Large intestine (tissue), 3 donors: ENCODE measurements around the gene PEX14. TPM values are rescaled to one million over a fixed set of nuclear protein-coding genes. Genes with fewer than 3 reads are reported as not detected.

Experiments used
- DNase-seq, 2 donors: peaks; one replicate each; pipeline versions ENCODE4 v3.0.0 to v3.0.0-alpha.2; 2013
- H3K27ac ChIP-seq: one replicate; pipeline ENCODE4 v1.5.1; 2013; ENCODE audit warnings: low read length
- H3K27me3 ChIP-seq: 2 replicates; pipeline ENCODE4 v1.6.1; 2013; ENCODE audit warnings: low read length; ENCODE audit not compliant: control insufficient read depth, insufficient read depth
- H3K36me3 ChIP-seq: 2 replicates; pipeline ENCODE4 v1.6.1; 2013; ENCODE audit warnings: low read length; ENCODE audit not compliant: control insufficient read depth, insufficient read depth
- H3K4me1 ChIP-seq: one replicate; pipeline ENCODE4 v1.6.1; 2013; ENCODE audit warnings: low read length; ENCODE audit not compliant: control insufficient read depth, insufficient read depth
- H3K4me3 ChIP-seq: one replicate; pipeline ENCODE4 v1.5.1; 2013; ENCODE audit warnings: low read length
- H3K9me3 ChIP-seq: one replicate; pipeline ENCODE4 v1.6.1; 2013; ENCODE audit warnings: mild to moderate bottlenecking, low read depth, low read length, moderate library complexity; ENCODE audit not compliant: control insufficient read depth
- WGBS: methylation state at CpG from one replicate; pipeline ENCODE4 v1.1.5; 2013; ENCODE audit warnings: low lambda C conversion rate; ENCODE audit not compliant: insufficient coverage; 5-methylcytosine and 5-hydroxymethylcytosine counted together
- polyA plus RNA-seq: library from polyadenylated mRNA; unstranded; fragments of 120-200 nt; gene quantifications from one replicate; pipeline ENCODE4 v1.2.1, GENCODE V29; 2013

The PEX14 gene
- polyA plus RNA-seq, 1 donor = 25.8 TPM

DNA sequence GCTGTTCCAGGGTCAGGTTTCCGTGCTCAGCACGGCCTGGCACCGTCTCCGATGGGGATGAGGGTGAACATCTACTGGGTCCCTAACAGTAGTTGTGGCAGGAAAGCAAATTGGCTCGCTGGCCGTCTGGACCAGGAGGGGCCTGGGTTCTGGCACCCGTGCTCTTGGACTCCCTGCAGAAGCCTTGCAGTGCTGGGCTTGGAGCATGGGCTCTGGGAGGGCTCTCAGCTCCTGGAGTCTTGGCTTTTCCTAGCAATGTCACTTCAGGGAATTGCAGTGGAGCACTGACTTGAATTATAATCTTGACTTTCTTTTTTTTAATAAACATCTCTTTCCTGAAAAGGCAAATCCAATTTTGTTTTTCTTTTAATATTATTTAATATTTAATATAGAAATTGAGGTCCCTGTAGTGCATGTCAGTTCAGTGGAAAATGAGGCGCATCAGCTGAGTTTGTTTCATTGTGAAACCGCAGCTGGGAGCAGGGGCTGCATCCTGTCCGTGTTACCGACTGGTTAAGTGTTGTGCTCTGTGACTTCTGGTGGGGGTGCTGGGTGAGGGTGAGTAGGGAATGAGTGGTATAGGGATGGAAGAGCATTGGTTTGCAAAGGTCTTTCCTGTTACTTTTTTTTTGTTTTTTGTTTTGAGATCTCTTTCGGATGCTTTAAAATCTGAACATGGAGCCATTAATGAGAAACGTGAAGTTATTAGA, 64.1 kb downstream of the PEX14 start:
- Histone ChIP-seq H3K4me3 (no peak overlapping the region), H3K36me3 (peaks cover 22% of the 10 kb centered on the region), H3K27ac (no peak overlapping the region), H3K9me3 (peaks cover 2% of the 10 kb centered on the region), H3K4me1 (no peaks in the 10 kb centered on the region), H3K27me3 (no peaks in the 10 kb centered on the region)
- 67% methylated on average over 1 of the region's 13 CpGs for WGBS
- no peak for DNase-seq

- peaks cover 24% of the 10 kb centered on the region for H3K36me3 ChIP-seq
- WGBS = no CpG with 5 or more reads among the region's 4 CpGs
- no peaks in the 10 kb centered on the region for H3K4me1 ChIP-seq
- no peaks in the 10 kb centered on the region for H3K27me3 ChIP-seq
- DNase-seq = no peak
- no peak overlapping the region for H3K4me3 ChIP-seq
- H3K9me3 ChIP-seq = peaks cover 2% of the 10 kb centered on the region
- H3K27ac ChIP-seq = no peak overlapping the region
Measured at GRCh38 chr1:10539411-10540043, 64.8 kb downstream of the PEX14 start.

DNA sequence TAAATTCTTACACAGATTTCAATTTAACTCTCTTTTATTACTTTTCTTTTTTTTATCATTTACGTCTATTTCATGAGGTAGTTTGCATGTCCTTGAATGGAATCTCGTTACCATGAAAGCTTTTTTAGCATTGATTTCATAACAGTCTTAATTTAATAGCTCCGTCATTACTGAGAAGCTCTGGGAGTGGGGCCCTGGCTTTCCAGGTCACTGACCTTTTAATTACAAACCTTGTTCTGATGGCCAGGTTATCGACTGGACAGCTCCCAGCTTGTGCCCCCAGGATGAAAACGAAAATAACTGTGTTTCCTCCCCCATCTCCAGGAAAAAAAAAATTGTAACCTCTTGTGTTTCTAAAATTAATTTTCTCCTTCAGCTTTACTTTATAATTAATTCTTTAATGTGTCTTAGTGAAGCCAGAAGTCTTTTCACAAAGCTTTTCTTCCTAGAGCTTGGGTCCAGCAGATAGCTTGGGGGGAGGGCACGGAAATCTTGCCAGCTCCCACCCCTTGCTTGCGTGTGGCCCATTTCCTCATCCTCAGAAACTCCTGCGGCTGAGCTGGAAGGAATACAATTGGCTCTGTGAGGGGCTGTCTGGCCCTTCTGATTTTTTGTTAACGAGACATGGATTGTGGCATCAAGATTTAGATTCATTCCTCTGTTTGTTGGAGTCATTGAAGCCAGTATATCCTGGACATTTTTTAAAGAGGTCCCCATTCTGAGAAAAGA, 65.7 kb downstream of the PEX14 start:
- Histone ChIP-seq H3K27me3 (no peaks in the 10 kb centered on the region), H3K9me3 (peaks cover 2% of the 10 kb centered on the region)

GRCh38 chr1:10541286-10541685, 66.5 kb downstream of the PEX14 start:
- H3K36me3 ChIP-seq = peaks cover 22% of the 10 kb centered on the region
- no peaks in the 10 kb centered on the region for H3K4me1 ChIP-seq
- H3K27ac ChIP-seq = no peak overlapping the region
- H3K4me3 ChIP-seq = no peak overlapping the region
- no peaks in the 10 kb centered on the region for H3K27me3 ChIP-seq
- DNase-seq = no peak
- peaks cover 2% of the 10 kb centered on the region for H3K9me3 ChIP-seq
- no CpG with 5 or more reads among the region's 17 CpGs for WGBS

More for the DNA sequence above, 65.7 kb downstream of the PEX14 start:
- WGBS = 63% methylated on average over 3 of the region's 9 CpGs
- H3K4me3 ChIP-seq = no peak overlapping the region
- no peak overlapping the region for H3K27ac ChIP-seq
- H3K36me3 ChIP-seq = peaks cover 24% of the 10 kb centered on the region
- DNase-seq = no peak
- H3K4me1 ChIP-seq = no peaks in the 10 kb centered on the region

DNA sequence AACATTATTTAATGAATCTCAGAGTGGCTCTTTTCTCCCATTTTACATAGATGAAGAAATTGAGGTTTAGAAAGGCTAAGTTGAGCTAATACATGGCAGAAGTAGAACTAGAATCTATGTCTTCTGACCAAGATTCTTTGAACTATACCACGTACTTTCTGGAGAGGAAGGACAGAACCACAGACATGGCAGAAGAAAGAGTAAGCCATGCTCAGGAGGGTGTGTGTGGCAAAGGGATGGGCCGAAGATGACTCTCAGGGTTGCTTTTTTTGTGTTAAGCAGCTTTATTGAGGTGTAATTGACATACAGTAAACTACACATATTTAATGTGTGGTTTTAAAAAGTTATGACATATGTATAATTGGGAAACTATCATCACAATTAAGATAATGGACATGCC, 69.5 kb downstream of the PEX14 start:
- H3K27ac ChIP-seq = no peak overlapping the region
- H3K9me3 ChIP-seq = peaks cover 2% of the 10 kb centered on the region
- H3K4me1 ChIP-seq = no peaks in the 10 kb centered on the region
- H3K27me3 ChIP-seq = no peaks in the 10 kb centered on the region
- H3K36me3 ChIP-seq = peaks cover 14% of the 10 kb centered on the region
- no peak overlapping the region for H3K4me3 ChIP-seq
- DNase-seq = no peak
- WGBS = no CpG with 5 or more reads among the region's 2 CpGs

DNA sequence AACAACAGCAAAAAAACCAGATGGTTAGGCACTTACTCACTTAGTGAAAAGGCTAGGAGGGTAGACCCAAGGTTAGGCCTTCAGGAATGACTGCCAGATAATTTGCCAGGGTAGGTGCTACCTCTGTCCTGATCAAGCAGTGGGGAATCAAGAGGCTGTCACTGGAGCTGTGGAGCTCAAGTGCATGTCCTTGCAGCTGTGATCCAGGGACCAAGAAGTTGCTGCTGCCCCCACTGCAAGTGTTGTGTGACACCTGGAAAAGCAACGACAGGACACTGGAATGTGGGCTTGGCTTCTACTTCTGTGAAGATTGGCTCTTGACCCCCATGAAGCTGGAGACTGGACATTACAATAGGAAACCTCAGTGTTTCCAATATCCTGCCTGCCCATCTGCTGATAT, 72.1 kb downstream of the PEX14 start:
- no peaks in the 10 kb centered on the region for H3K27me3 ChIP-seq
- no CpG with 5 or more reads among the region's 1 CpG for WGBS
- DNase-seq = no peak
- no peak overlapping the region for H3K27ac ChIP-seq
- H3K4me3 ChIP-seq = no peak overlapping the region
- peaks cover 5% of the 10 kb centered on the region for H3K36me3 ChIP-seq
- H3K9me3 ChIP-seq = no peaks in the 10 kb centered on the region
- no peaks in the 10 kb centered on the region for H3K4me1 ChIP-seq

DNA sequence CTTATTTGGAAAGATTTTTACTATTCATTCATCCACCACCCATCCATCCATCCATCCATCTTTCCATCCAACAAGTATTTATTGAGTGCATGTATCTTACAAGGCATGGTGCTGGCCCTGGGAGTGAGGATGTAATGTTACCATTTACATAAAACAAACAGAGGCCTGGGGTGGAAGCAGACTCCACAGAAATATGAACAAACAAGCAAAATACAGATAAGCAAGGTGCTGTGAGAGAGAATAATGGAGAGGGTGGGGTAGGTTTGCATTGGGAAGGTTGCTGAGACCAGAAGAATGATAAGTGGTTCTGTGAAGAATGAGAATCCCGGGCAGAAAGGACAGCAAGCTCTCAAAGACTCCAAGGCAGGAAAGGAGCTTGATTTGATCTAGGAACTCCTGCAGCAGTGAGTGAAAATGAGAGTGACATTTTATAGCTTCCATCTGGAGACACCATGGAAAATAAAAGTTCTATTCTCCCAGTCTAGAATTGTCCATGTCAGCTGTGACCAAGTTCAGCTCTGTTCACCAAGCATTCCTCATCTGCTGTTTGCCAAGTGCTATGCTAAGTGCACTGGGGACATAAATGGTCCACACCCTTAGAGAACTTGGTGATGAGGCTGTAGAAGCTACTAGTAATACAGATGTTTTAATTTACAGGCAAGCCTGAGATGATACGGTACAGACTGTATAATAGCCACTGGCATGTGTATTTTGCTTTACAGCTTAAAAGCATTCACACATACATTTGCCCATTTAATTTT, 75.3 kb downstream of the PEX14 start:
- 57% methylated on average over 1 of the region's 2 CpGs for WGBS
- DNase-seq = no peak

DNA sequence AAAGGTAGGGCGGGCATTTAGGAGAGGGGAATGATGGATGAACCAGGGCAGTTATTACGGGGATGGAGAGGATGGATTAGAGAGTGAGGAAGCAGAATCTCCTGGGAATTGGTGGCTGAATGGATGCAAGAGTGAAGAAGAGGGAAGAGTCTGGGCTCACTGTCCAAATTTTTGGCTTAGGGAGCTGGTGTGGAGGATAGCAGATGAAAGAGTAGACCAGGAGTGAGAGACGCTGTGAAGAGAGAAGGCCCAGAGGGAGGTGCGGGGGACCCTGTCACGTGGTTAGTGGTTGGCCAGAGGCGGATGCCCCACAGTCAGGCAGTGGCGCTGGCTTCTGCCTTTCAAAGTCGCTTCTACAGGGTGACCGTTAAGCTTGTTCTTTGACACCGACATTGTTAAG, 78.4 kb downstream of the PEX14 start:
- WGBS = 60% methylated on average over 2 of the region's 10 CpGs
- H3K27me3 ChIP-seq = no peaks in the 10 kb centered on the region
- DNase-seq = no peak

More for the DNA sequence above, 75.3 kb downstream of the PEX14 start:
- no peaks in the 10 kb centered on the region for H3K9me3 ChIP-seq
- peaks cover 3% of the 10 kb centered on the region for H3K36me3 ChIP-seq
- H3K4me1 ChIP-seq = no peaks in the 10 kb centered on the region
- H3K27me3 ChIP-seq = no peaks in the 10 kb centered on the region
- no peak overlapping the region for H3K4me3 ChIP-seq
- H3K27ac ChIP-seq = no peak overlapping the region

DNA sequence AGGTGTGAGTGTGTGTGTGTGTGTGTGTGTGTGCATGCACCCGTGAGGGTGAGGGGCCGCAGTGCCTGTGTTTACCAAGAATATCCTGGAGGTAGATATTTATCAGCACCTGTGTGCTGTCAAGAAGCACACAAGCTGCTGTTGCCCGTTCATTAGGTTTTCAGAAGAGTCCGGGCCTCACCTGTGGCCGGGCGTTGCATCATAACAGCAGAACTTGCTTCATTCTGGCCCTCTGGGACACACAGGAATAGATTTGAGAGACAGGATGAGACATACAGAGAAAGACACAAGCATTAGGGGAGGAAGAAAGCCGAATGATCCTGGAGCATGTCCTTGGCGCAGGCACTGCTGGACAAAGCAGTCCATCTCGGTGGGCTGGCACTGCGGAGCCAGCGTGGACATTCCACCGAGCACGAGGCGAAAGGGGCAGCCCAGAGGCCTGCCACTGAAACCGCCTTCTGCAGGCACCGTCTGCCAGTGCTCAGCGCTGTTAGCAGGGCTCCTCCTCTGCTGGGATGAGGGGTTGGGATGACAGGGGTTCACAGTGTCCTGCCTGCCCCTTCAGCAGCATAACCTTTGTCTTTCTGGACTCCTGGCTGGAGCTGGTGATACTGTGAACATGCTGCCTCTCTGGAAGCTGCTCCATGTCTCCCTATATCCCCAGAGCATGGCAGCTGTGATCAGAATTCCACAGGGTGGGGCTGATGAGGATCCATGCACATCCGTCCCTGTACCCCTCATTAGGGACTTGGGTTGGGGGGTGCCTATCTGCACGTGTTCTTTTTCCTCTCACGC, 81.1 kb downstream of the PEX14 start:
- 20% methylated on average over 1 of the region's 20 CpGs for WGBS
- H3K4me1 ChIP-seq = no peaks in the 10 kb centered on the region
- no peaks in the 10 kb centered on the region for H3K9me3 ChIP-seq
- no peak overlapping the region for H3K27ac ChIP-seq
- H3K27me3 ChIP-seq = no peaks in the 10 kb centered on the region
- no peaks in the 10 kb centered on the region for H3K36me3 ChIP-seq
- DNase-seq = peak; percentile 22 to 31
- no peak overlapping the region for H3K4me3 ChIP-seq

More for the DNA sequence above, 78.4 kb downstream of the PEX14 start:
- Histone ChIP-seq H3K36me3 (no peaks in the 10 kb centered on the region), H3K9me3 (no peaks in the 10 kb centered on the region), H3K27ac (no peak overlapping the region), H3K4me1 (no peaks in the 10 kb centered on the region), H3K4me3 (no peak overlapping the region)
